Measurements from ENCODE around the gene PLXNC1.

PLXNC1 gene

DNA sequence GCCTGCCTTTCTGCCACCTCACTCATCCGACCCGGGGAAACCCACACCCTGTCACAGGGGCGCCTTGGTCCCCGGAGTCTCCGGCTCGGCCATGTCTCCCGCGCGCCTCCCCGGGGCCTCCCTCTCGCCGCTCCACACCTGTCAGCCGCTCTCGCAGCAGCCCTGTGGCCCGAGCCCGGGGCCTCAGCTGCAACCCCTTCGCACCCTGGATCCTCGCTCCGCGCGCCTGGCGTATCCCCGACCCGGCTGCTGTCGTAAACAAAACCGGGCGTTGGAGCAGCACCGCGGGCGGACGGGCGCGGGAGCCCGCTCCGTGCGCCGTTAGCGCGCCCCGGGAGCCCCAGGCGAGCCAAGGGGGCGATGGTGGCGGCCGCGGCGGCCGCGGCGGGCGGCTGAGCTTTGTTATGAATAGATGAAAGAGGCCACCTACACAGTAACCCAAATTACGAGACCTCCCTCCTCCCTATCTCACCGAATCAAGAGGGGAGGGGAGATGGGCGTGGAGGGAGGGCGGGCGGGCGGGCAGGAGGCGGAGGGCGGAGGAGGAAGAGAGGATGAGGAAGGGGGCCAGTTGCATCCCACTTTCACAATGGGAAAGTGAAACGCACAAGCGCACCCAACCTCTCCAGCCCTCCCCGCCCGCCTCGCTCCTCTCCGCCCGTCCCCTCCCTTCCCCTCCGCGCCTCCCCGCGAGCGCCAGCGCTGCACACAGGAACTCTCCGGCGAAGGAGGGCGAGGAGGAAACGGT is at the start of gene PLXNC1:
TSS of gene PLXNC1 (plus strand) at position 587 of the 748 bp plus-strand sequence. CDS start 395 bp downstream, outside the sequence.
- peak; percentile 35 to 43 for DNase-seq (ENCODE audit: low read depth in 2 of 2, low spot score in 1 of 2)

DNA sequence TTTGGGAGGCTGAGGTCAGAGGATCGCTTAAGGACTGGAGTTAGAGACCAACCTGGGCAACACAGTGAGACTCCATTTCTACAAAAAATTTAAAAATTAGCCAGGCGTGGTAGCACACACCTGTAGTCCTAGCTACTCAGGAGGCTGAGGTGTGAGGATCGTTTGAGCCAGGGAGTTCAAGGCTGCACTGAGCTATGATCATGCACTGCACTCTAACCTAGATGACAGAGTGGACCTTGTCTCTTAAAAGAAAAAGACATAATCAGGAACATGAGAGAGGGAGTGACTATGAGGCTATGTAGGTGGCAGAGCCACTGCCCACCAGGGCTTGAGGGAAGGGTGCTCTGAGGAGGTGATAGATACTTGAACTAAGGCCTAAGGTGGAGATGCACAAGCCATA is 49.2 kb upstream of the PLXNC1 start:
- DNase-seq (ENCODE audit: low read depth in 2 of 2, low spot score in 1 of 2): no peak

DNA sequence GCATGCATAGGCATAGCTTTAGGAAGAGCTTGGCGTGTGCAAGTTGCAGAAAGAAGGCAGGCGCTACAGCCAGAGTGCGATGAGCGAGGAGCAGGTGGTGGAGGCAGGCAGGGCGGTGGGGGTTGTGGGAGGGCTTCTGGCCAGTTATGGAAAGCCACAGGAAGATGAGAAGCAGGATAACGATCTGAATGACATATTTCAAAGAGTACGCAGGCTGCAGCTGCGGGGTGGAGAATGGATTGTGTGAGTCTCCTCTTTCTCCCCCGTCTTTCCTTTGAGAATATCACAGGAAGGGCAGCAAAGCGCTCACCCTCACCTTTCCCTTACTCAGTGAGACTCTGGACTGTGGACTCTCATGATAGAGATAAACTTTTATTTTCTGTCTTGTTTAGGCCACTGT is 48.7 kb upstream of the PLXNC1 start:
- no peak for DNase-seq (ENCODE audit: low read depth in 2 of 2, low spot score in 1 of 2)

DNA sequence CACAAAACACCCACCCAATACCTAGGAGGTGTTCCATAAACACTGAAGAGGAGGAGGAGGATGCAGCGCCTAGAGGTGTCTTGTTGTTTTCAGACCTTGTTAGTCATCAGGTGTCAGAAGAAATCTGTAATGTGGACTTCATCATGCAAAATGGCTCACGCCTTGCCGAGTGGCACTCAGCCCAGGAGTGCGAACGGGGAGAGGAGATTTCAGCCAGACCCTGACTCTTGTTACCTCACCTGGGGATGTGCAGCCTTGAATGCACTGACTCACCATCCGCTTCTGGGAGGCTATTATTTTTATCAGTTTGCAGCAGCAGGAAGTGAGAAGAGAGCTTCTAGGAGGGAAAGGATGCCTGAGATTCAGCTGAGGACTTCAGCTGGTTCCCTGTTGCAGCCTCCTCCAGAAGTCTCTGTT is 48.2 kb upstream of the PLXNC1 start:
- no peak for DNase-seq (ENCODE audit: low read depth in 2 of 2, low spot score in 1 of 2)

DNA sequence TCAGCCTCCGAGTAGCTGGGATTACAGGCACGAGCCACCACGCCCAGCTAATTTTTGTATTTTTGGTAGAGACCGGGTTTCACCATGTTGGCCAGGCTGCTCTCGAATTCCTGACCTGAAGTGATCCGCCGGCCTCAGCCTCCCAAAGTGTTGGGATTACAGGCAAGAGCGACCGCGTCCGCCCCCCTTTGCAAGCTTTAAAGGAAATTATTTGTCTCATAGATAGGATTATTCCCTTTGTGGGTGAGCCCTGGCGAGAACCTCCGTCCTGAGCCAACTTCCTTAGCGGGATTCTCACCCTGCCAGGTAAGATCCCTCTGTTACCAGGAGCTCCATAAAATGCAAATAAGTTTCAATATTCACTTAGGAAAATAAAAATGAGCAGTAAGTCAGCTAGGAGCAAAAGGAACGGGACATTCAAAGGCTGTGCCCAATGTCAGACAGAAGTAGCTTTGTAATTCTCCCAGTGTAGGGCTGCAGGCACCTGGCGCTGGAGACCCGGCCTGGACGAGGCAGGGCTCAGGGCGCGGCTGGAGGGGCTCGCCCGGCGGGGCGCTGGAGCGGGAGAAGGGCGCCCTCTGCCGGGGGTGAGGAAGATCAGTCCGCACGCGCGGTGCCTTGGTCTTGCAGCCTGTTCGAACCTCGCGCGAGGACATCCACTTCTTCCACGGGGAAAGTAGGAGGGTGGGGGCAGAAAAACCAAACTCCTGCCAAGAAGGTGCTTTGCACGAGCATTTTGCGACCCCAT is 47.2 kb upstream of the PLXNC1 start:
- peak; percentile 46 to 52 for DNase-seq (ENCODE audit: low read depth in 2 of 2, low spot score in 1 of 2)

DNA sequence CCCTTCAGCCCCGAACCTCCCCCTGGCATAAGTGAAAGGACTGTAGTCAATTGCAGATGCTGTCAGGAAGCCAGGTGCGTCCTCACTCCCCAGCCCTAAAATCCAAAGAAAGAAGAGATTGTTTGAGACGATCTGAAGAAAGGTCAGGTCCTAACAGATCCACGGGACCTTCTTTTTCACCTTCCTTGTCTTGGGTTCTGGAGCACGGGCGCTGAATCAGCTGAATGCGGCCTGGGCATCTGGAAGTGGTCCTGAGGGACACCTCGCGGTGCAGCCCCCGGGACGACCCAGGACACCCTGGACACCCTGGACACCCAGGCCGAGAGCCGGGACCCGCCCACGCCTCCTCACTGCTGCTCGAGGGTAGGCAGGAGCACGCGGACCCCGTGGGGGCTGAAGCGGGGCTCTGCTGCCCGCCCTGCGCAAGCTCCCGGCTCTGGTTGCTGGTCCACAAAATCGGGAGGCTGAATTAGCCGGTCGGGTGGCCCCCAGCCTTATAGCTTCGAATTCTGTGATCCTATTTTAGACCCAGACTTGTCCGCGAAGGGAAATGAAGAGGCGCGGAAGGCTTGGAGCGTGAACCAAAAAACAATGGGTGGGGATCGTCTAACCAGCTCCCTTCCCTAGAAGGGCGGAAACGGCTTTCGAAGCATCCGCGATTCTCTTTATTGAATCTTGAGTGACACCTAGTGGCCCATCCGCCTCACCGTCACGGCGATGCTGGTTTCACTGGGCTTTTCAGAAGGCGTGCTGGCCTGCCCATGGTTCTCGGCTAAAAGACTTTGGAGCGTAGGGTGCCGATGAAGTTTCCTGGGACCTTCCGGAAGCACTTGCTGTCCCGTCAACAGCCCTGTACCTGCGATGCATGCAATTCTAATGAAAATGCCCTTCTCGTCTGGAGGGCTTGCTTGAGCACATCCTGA is 46.4 kb upstream of the PLXNC1 start:
- DNase-seq (ENCODE audit: low read depth in 2 of 2, low spot score in 1 of 2): peak; percentile 58 to 73

DNA sequence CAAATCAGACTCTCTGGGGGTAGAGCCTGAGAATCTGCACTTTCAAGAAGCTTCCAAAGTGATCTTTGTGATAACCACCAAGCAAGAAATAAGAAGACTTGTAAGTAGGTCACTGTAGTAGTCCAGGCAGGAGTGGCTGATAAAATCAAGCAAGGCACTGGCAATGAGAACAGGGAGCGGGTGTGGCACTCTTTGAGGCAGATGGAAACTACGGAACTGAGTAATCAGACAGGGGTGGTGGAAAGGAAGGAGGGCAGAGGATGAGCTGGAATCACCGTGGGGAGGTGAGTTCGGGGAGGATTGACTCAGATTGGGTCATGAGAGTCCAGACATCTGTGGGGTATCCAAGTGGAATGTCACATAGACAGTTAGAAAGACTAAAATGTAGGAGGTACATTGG is 44.4 kb upstream of the PLXNC1 start:
- no peak for DNase-seq (ENCODE audit: low read depth in 2 of 2, low spot score in 1 of 2)

DNA sequence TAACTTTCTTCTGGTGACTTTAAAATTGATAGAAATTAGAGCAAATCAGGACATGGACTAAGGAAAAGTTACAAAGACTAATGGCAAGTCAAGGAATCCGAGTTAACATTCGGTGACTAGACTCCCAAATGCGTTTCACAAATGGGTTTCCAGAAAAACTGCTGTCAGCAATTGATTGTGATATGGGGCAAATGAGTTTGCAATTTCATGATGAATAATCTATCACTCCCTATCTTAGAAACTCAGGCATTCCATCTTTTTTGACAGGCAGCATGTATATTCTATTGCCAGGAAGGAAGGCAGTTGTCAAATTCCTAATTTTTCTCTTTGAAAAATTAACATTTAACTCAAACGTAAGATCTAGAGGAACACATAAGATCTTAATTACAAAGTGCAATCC is 40.5 kb upstream of the PLXNC1 start:
- no peak for DNase-seq (ENCODE audit: low read depth in 2 of 2, low spot score in 1 of 2)

DNA sequence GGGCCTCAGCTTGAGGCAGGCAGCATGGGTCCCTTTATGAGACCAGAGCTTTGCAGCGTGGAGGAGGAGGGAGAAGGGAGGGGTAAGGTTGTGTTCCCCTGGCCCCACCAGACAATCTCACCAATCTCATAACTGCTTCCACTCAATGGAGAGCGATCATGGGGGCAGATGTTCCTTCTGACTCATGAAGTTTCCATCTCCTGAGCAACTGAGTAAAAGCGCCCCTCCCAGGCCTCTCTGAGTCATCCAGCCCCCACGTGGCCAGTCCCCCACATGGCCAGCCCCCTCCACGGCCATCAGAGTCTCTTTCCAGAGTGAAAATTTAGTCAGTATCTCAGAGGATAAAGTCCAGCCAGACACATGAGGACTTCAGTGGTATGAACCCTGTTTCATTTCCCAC is 39.2 kb upstream of the PLXNC1 start:
- DNase-seq (ENCODE audit: low read depth in 2 of 2, low spot score in 1 of 2): peak; percentile 14 to 42

DNA sequence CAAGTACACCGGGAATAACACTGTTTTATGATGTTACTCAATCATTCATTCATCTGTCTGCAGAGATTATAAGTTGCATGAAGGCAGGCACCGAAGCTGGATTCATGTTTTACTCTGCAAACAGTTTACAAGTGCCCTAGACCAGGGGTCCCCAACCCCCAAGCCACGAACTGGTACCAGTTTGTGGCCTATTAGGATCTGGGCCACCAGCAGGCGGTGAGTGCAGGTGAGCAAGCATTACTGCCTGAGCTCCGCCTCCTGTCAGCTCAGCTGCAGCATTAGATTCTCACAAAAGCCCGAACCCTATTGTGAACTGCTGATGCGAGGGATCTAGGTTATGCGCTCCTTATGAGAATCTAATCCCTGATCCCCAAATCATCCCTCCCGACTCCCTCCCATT is 38.1 kb upstream of the PLXNC1 start:
- no peak for DNase-seq (ENCODE audit: low read depth in 2 of 2, low spot score in 1 of 2)

DNA sequence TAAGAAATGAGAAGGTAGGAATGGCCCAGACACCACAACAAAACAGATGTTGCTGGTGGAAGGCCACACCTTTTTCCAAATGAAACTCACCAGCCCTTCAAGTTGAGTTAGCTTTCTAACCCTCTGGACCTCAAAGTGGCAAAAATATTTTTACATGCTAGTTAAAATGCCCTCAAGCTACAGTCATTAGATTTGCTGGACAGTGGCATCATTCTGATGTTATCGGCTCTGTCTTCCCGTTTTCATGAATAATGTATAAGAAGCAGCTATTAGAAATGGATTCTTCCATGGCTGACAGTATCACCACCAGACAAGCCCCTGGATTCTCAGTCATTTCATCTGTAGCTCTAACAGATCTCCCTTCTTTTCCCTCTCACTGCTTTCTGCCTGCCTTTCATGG is 37.1 kb upstream of the PLXNC1 start:
- DNase-seq (ENCODE audit: low read depth in 2 of 2, low spot score in 1 of 2): no peak

DNA sequence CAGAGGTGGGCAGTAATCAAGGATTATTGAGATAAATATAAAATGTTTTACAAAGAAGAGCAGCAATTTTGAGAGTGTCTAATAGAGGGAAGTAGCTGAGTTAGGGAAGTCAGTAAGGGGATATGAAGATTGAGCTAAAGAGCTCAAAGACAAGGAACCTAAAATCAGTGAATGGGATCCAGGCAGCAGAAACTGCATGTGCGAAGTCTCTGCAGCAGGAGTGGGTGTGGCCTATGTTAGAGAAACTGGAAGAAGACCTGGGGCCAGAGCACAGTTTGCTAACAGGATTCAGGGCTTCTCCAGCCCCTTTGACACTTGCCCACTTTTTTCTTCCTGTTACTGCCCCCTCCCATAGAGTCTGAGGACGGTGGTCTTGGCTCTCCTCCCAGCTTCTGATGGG is 36.3 kb upstream of the PLXNC1 start:
- DNase-seq (ENCODE audit: low read depth in 2 of 2, low spot score in 1 of 2): no peak

DNA sequence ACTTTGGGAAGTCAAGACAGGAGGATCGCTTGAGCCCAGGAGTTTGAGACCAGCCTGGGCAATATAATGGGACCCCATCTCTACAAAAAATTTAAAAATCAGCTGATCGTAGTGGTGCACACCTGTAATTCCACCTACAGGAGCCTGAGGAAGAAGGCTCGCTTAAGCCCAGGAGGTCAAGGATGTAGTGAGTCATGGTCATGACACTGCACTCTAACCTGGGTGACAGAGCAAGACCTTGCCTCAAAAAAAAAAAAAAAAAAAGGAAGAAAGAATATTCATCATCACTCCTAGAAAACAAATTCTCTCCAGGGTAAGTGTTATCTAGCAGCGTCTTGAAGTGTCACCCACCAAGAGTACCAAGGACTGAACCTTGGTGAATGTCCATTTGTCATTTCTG is 34.2 kb upstream of the PLXNC1 start:
- DNase-seq (ENCODE audit: low read depth in 2 of 2, low spot score in 1 of 2): no peak

DNA sequence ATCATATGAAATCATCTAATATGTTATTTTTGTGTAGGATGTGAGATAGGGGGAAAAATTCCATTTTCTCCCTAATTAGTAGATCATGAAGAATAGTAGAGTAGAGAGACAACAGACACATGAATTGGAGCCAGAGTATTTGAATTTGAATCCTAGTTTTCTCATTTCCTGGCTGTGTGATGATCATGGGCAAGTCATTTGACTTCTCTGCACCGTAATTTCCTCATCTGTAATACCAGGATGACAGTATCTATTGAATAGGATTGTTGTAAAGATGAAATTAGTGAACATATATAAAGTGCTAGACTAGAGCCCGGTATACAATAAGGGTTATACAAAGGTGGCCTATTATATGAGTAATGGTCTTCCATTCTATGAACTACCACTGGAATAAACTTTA is 32.2 kb upstream of the PLXNC1 start:
- DNase-seq (ENCODE audit: low read depth in 2 of 2, low spot score in 1 of 2): no peak

DNA sequence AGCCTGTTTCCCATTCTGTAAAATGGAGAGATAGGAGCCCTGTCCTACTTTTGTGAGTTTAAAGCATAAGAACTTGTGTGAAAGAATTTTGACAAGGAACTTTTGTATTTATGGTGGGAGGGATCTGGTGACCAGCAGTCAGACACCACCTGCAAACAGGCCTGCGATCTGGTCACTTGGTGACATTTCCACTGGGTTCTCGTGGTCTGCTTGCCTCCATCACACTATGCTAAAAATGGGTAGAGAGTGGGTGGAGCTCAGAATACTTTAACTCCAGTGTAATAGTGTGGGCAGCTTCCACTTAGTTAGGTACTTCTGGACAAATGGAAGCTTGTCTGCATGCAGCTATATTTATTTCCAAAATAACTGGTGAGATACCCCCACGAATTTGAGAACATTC is 26.5 kb upstream of the PLXNC1 start:
- DNase-seq (ENCODE audit: low read depth in 2 of 2, low spot score in 1 of 2): no peak

DNA sequence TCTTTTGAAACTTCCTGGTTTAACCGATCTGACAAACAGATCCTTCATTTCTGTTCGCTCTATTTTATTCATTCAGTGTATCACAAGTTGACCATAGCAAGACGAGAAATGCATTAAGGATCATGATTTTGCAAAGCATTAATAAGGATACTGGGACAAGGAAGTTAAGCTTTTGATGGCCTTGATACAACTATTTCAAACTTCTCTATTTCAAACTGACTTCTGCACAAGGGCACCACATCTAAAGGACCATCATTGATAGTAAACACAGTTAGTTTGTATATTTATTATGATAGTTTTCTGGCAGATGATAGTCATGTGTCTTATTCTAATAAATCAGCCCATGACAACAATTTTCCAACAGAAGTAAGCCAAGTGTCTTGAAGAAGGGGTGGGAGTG is 25.8 kb upstream of the PLXNC1 start:
- DNase-seq (ENCODE audit: low read depth in 2 of 2, low spot score in 1 of 2): no peak

DNA sequence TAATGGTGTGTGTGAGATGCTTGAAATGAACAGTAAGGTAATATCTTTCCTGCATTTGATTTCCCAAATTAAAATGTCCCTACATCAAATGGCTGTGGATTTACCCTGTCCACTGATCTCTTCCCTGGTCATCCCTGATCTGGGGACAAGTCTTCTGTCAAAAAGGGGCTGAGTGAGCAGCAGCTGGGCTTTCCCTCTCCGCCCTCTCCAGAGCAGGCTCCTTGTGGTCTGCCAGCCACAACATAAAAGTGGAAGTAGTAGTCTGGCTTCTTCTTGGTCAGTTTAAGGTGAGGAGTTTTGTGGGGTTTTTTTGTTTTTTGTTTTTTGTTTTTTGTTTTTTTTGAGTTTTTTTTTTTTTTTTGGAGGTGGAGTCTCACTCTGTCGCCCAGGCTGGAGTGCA is 25.2 kb upstream of the PLXNC1 start:
- no peak for DNase-seq (ENCODE audit: low read depth in 2 of 2, low spot score in 1 of 2)

DNA sequence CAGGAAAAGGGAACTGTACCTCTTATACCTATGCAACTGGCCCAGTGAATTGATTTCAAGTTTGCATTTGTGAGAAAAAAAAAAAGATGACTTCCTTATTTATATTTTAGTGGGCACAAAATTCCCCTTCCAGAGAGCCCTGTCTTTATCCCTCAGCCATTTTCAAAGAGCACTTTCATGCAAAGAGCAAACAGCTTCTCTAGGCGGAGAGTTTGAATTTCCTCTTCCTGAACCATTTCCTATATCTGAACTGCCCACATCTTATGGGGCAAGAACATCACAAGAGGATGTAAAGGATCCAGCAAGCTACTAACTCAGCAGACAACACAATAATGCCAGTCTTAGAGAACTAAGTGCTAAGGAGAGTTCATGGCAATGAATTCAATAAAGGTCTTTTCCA is 22.3 kb upstream of the PLXNC1 start:
- no peak for DNase-seq (ENCODE audit: low read depth in 2 of 2, low spot score in 1 of 2)

DNA sequence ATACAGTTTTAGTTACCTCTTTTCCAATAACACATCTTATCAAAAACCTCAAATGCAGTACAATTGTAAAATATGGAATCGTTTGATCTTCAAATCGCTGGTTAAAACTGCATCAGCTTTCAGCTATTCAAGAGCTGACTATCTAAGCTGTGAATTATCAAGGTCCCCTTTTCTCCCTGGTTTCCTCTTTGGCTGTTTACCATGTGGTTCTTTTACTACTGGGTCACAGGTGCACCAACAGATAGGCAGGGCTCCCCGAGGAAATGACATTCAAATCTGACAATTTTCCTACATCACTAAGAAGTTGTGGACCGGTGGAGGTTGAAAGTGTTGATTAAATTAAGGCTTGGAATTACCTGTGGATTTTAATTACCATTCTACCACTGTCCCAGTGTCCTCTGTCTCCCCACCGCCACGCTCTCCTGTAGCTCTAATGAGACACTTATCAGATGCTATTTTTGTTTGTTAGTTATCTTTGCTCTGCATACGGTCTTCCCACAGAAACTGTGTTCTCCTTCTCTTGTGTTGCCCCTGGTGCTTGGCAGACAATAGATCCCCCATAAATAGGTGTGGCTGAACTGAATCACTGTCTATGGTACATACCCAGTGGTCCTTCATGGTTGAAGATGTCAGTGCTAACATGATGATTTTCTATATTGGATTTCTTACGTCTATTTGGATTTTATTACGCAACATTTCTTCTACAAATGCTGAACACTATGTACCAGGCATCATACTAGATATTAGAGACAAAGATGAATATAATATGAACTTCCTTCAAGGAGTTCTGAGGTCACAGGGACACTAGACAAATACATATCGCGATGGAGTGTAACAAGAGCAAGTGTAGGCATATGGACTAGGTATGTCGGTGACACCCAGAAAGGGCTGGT is 20.9 kb upstream of the PLXNC1 start:
- DNase-seq (ENCODE audit: low read depth in 2 of 2, low spot score in 1 of 2): no peak

DNA sequence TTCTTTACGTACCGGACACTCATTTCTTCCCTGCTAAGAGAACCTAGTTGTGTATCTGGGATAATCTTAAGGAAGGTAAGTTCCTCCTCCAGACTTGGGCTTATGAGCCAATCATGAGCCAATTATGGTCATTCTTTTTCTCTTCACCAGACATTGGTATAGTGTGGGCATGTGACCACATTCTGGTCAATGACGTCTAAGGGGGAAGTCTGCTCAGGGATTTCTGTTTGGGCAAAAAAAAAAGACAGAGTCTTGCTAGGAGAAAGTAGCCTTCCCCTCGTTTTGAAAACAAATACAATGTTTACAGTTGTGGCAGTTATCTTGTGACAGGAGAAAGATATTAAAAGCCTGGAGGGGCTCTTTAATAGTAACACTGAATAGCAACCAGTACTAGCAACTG is 20.1 kb upstream of the PLXNC1 start:
- no peak for DNase-seq (ENCODE audit: low read depth in 2 of 2, low spot score in 1 of 2)
